Endometrium (tissue), 2 donors: Measurements from ENCODE around the gene PRPF39.
"Not testable (repeated sequence)": the region's sequence is repeated elsewhere in the genome, so short reads cannot be mapped to it uniquely, and the experiment has no call there.

ENCODE experiments used
- FAIRE-seq: peaks from 2 replicates; lab custom pipeline; 2012; peaks lifted over from hg19 to GRCh38; lab: Jason Lieb, UNC
- donor health status: control.
- donor health status: control.

PRPF39 gene

DNA sequence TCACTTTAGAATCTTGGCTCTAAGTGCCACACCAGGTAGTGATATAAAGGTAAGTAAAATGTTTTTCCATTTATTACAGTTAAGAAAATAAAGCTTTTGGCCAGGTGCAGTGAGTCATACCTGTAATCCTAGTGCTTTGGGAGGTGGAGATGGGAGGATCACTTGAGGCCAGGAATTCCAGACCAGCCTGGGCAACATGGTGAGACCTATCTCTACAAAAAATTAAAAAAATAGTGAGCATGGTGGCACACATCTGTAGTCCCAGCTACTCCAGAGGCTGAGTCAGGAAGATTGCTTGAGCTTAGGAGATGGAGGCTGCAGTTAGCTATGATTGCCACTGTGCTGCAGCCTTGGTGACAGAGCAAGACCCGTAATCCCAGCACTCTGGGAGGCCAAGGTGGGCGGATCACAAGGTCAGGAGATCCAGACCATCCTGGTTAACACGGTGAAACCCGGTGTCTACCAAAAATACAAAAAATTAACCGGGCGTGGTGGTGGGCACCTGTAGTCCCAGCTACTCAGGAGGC is 56.8 kb downstream of the PRPF39 start:
- no peak for FAIRE-seq

DNA sequence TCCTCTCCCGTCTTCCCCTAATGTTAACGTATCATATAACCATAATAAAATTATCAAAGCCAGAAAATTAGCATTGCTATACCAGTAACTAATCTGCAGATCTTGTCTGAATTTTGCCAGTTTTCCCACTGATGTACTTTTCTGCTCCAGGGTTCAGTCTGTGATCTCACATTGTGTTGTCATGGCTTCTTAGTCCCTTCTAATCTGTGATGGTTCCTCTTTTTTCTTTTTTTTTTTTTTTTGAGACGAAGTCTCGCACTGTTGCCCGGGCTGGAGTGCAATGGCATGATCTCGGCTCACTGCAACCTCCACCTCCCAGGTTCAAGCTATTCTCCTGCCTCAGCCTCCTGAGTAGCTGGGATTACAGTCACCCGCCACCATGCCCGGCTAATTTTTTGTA is 58.2 kb downstream of the PRPF39 start:
- not testable (repeated sequence) for FAIRE-seq

DNA sequence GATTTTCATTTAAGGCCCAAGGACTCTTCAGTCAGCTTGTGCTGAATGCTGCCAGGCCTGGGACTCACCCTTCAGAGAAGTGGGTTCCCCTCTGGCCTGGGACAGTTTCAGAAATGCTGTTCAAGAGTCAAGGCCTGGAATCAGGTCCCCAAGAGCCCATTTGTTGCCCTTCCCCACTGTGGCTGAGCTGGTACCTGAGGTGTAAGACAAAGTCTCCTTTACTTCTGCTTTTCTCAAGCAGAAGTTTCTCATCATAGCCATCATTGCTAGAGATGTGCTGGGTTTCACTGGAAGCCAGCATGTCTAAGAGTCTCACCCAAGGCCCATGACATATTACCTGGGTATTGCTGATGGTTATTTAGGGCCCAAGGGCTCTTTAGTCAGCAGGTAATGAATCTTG is 60.7 kb downstream of the PRPF39 start:
- FAIRE-seq, result no peak

DNA sequence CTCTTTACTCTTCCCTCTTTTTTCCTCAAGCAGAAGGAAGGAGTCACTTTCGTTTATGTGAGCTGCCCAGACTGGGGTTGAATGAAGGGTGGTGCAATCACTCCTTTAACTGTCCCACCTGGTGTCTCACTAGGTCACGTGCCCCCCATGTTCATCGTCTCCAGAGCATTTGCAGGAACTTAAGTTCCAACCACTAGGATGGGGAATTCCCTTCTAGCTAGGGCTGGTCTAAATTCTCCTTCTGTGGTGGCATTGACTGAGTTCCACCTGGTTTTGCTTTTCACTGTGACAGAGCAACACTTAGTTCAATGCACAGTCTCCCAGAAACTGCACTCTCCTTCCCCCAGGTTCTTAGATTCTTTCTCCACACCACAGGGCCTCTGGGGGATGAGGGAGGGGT is 61.3 kb downstream of the PRPF39 start:
- no peak for FAIRE-seq

DNA sequence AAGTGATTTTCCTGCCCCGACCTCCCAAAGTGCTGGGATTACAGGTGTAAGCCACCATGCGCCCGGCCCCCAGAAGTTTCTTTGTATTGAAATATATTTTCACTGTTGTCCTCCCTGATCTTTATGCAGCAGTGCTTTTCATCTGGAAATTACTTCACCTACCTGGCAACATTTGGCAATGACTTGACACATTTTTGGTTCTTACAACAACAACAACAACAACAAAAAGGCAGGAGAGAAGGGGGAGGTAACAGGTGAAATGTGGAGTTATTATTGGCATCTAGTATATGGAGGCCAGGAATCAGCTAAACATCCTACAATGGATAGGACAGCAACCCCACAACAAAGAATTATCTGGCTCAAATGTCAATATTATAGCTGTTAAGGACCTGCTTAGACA is 65.7 kb downstream of the PRPF39 start:
- FAIRE-seq, result no peak

DNA sequence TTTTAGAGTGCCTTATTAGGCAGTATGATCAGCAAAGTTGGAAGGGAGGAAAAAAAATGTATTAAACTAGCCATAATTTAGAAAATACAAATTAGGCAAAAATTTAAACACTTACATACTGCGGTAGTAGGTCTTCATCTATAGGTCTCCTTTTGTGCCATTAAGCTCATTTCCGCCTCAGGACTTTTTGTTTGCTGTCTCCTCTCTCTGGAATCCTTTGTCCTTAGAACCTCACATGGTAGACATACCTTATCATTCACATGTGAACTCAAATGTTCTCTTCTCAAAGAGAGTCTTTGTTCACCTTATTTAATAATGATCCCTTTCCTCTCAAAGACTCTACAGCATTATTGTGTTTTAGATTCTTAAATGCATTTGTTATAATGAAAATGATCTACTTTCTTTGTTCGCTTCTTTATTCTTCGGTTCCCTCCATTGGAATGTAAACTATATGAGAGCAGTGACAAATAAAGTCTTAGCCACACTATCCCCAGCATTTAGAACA is 66.5 kb downstream of the PRPF39 start:
- FAIRE-seq, result no peak

DNA sequence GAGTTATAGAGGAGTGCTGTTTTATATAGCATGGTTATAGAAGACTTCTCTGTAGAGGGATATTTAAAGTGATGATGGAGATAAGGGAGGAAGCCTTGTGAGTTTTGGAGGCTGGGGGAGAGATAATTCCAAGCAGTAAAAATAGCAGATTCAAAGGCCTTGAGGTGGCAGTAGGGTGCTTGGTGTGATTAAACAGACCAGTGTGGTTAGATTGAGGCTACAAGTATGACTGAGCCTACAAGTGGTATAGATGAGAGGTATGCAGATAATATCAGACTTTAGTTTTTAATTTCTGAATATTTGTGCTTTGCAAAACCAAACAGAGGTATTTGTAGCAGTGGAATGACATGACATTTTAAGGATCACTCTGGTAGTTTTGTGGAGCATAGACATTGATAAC is 72.2 kb downstream of the PRPF39 start:
- FAIRE-seq, result no peak
